CD14-positive monocyte (primary cell): Measurements from ENCODE around the gene HCN4. TPM values are rescaled to one million over a fixed set of nuclear protein-coding genes. Genes with fewer than 3 reads are reported as not detected.

Experiments
- DNase-seq, 3 donors: peaks; one replicate each; pipeline ENCODE4 v3.0.0-alpha.2; 2011 to 2022
- H2AFZ ChIP-seq: 2 replicates; pipeline ENCODE4 v1.6.0; 2012; ENCODE audit warnings: mild to moderate bottlenecking, low read depth, low read length, inconsistent platforms; ENCODE audit not compliant: insufficient read depth, poor library complexity, severe bottlenecking
- H3K27ac ChIP-seq, 2 donors: 1 replicate in 1 of 2; 2 replicates in 1 of 2; pipeline ENCODE4 v1.5.1; 2012 to 2013; ENCODE audit warnings: low read length in 2 of 2, control low read depth in 1 of 2, inconsistent platforms in 1 of 2, low read depth in 1 of 2, mild to moderate bottlenecking in 1 of 2
- H3K27me3 ChIP-seq, 2 donors: one replicate each; pipeline versions ENCODE4 v1.6.0 to v1.6.1; 2011 to 2013; ENCODE audit warnings: low read length in 2 of 2; ENCODE audit not compliant: control insufficient read depth in 2 of 2, insufficient read depth in 2 of 2
- H3K36me3 ChIP-seq, 2 donors: replicated peaks in 1 of 2; 1 replicate in 1 of 2; 2 replicates in 1 of 2; pipeline versions ENCODE4 v1.5.1 to v1.6.1; 2012 to 2013; ENCODE audit warnings: low read length in 2 of 2, control low read depth in 1 of 2, inconsistent platforms in 1 of 2, mild to moderate bottlenecking in 1 of 2; ENCODE audit not compliant: insufficient read depth in 2 of 2, control insufficient read depth in 1 of 2
- H3K4me1 ChIP-seq, 2 donors: 1 replicate in 1 of 2; 2 replicates in 1 of 2; pipeline versions ENCODE4 v1.5.1 to v1.6.1; 2012 to 2013; ENCODE audit warnings: low read length in 2 of 2, control low read depth in 1 of 2, inconsistent platforms in 1 of 2, mild to moderate bottlenecking in 1 of 2, moderate library complexity in 1 of 2; ENCODE audit not compliant: insufficient read depth in 2 of 2, control insufficient read depth in 1 of 2
- H3K4me2 ChIP-seq: replicated peaks from 2 replicates; pipeline ENCODE3; 2012; ENCODE audit warnings: low read length, moderate library complexity, mild to moderate bottlenecking; ENCODE audit not compliant: poor library complexity, severe bottlenecking; ENCODE audit errors: extremely low read depth
- H3K4me3 ChIP-seq, 3 experiments: fragments of 200-600 bp in 1 of 3; sonication (generic) in 1 of 3; replicated peaks in 1 of 3; 1 replicate in 2 of 3; 2 replicates in 1 of 3; pipeline ENCODE4 v1.5.1; 2011 to 2013; ENCODE audit warnings: low read length in 3 of 3, mild to moderate bottlenecking in 3 of 3, control low read depth in 2 of 3, low read depth in 2 of 3, inconsistent platforms in 1 of 3, moderate library complexity in 1 of 3
- H3K79me2 ChIP-seq: 2 replicates; pipeline ENCODE4 v1.6.0; 2012; ENCODE audit warnings: mild to moderate bottlenecking, control low read depth, inconsistent platforms, low read length, moderate library complexity; ENCODE audit not compliant: insufficient read depth
- H3K9ac ChIP-seq: 2 replicates; pipeline ENCODE4 v1.6.0; 2017; ENCODE audit warnings: low read length, mild to moderate bottlenecking; ENCODE audit not compliant: insufficient read depth, poor library complexity, severe bottlenecking
- H3K9me3 ChIP-seq, 2 donors: replicated peaks in 1 of 2; 1 replicate in 1 of 2; 2 replicates in 1 of 2; pipeline versions ENCODE4 v1.5.1 to v1.6.1; 2012 to 2013; ENCODE audit warnings: low read length in 2 of 2, control low read depth in 1 of 2; ENCODE audit not compliant: control insufficient read depth in 1 of 2, insufficient read depth in 1 of 2
- H4K20me1 ChIP-seq: 2 replicates; pipeline ENCODE4 v1.6.0; 2012; ENCODE audit warnings: mild to moderate bottlenecking, low read length, control low read depth, moderate library complexity; ENCODE audit not compliant: insufficient read depth
- H3K27ac Mint-ChIP-seq, 7 donors: one replicate each; pipeline ENCODE4 v1.8.0; 2020; ENCODE audit warnings: mild to moderate bottlenecking in 7 of 7, mixed read lengths in 7 of 7, moderate library complexity in 6 of 7, inconsistent platforms in 2 of 7
- H3K27me3 Mint-ChIP-seq, 3 donors: one replicate each; pipeline ENCODE4 v1.8.0; 2021 to 2022; ENCODE audit warnings: low read depth in 3 of 3, mild to moderate bottlenecking in 3 of 3, mixed read lengths in 3 of 3, moderate library complexity in 3 of 3, inconsistent platforms in 1 of 3
- H3K36me3 Mint-ChIP-seq, 2 donors: one replicate each; pipeline ENCODE4 v1.8.0; 2020; ENCODE audit warnings: mixed read lengths in 2 of 2, inconsistent platforms in 1 of 2, mild to moderate bottlenecking in 1 of 2
- H3K4me1 Mint-ChIP-seq: one replicate; pipeline ENCODE4 v1.8.0; 2020; ENCODE audit warnings: mild to moderate bottlenecking, mixed read lengths
- H3K4me3 Mint-ChIP-seq, 2 donors: one replicate each; pipeline ENCODE4 v1.8.0; 2020; ENCODE audit warnings: mild to moderate bottlenecking in 2 of 2, mixed read lengths in 2 of 2, moderate library complexity in 1 of 2
- H3K9me3 Mint-ChIP-seq, 7 donors: one replicate each; pipeline ENCODE4 v1.8.0; 2020 to 2022; ENCODE audit warnings: mixed read lengths in 7 of 7, mild to moderate bottlenecking in 6 of 7, moderate library complexity in 6 of 7, inconsistent platforms in 2 of 7
- CTCF ChIP-seq: fragments of 200-600 bp; IDR thresholded peaks from one replicate; pipeline ENCODE4 v1.8.0; 2022; ENCODE audit warnings: antibody characterized with exemption, mild to moderate bottlenecking
- WGBS: methylation state at CpG from one replicate; pipeline ENCODE4 v1.1.5; 2013; ENCODE audit warnings: missing lambda C conversion rate; ENCODE audit not compliant: insufficient coverage; 5-methylcytosine and 5-hydroxymethylcytosine counted together
- intact Hi-C, 2 donors: fragments of 100-400 bp; cut with micrococcal nuclease; formaldehyde crosslinking; loops; one replicate each; pipeline versions ENCODE4 v1.15.0 to v1.15.1; 2023
- polyA plus RNA-seq, 3 donors: library from polyadenylated mRNA; depleted of rRNA in 1 of 3; unstranded in 2 of 3; stranded (reverse) in 1 of 3; fragments of 300-500 nt in 2 of 3; fragments of >200 nt in 1 of 3; fragmentation: Illumina TruSeq in 2 of 3; gene quantifications; 1 replicate in 2 of 3; 2 replicates in 1 of 3; pipeline ENCODE4 v1.2.3, GENCODE V29; 2012 to 2021

The HCN4 gene
- polyA plus RNA-seq, 3 donors, result not detected

- H4K20me1 ChIP-seq, result no peaks in the 10 kb centered on the region
- Mint-ChIP-seq H3K4me1 (no peaks in the 10 kb centered on the region), H3K36me3 (no peaks in the 10 kb centered on the region), H3K4me3 (no peak overlapping the region), H3K9me3 (peaks cover 0 to 13% (median 5%) of the 10 kb centered on the region in 7 donors), H3K27me3 (peaks cover 10 to 15% (median 13%) of the 10 kb centered on the region in 3 donors), H3K27ac (no peak overlapping the region)
- intact Hi-C loops, result no loop called here
- H3K4me1 ChIP-seq, result no peaks in the 10 kb centered on the region
- H3K4me2 ChIP-seq, result no peak overlapping the region
- H3K36me3 ChIP-seq, result no peaks in the 10 kb centered on the region
- no peak overlapping the region for H3K9ac ChIP-seq
- H2AFZ ChIP-seq, result no peak overlapping the region
- no peak overlapping the region for H3K27ac ChIP-seq
- H3K9me3 ChIP-seq, result peaks cover 0 to 4% of the 10 kb centered on the region in 2 donors
- no peaks in the 10 kb centered on the region for H3K79me2 ChIP-seq
- WGBS, result 90% methylated on average over 7 of the region's 9 CpGs
- TF ChIP-seq CTCF, result no peak
- no peak overlapping the region for H3K4me3 ChIP-seq
- H3K27me3 ChIP-seq, result no peaks in the 10 kb centered on the region
- no peak for DNase-seq
Observed at GRCh38 chr15:73338606-73339374, 30.0 kb downstream of the HCN4 start.

GRCh38 chr15:73338058-73338457 is 30.7 kb downstream of the HCN4 start:
- no peak overlapping the region for H3K4me3 ChIP-seq
- H3K9ac ChIP-seq, result no peak overlapping the region
- H4K20me1 ChIP-seq, result no peaks in the 10 kb centered on the region
- Mint-ChIP-seq H3K27ac (no peak overlapping the region), H3K4me1 (no peaks in the 10 kb centered on the region), H3K9me3 (peaks cover 0 to 8% (median 1%) of the 10 kb centered on the region in 7 donors), H3K4me3 (no peak overlapping the region), H3K27me3 (peaks cover 5 to 13% (median 12%) of the 10 kb centered on the region in 3 donors), H3K36me3 (no peaks in the 10 kb centered on the region)
- no peak overlapping the region for H3K4me2 ChIP-seq
- no peak for DNase-seq
- H3K27ac ChIP-seq, result no peak overlapping the region
- no peak overlapping the region for H2AFZ ChIP-seq
- intact Hi-C loops, result no loop called here
- TF ChIP-seq CTCF, result no peak
- 93% methylated on average over 5 of the region's 6 CpGs for WGBS
- H3K36me3 ChIP-seq, result no peaks in the 10 kb centered on the region
- no peaks in the 10 kb centered on the region for H3K4me1 ChIP-seq
- no peaks in the 10 kb centered on the region for H3K79me2 ChIP-seq
- H3K27me3 ChIP-seq, result no peaks in the 10 kb centered on the region
- peaks cover 0 to under 1% of the 10 kb centered on the region in 2 donors for H3K9me3 ChIP-seq
